ENCODE measurements around the gene SPATA31A3.
"Not testable (repeated sequence)": the region's sequence is repeated elsewhere in the genome, so short reads cannot be mapped to it uniquely, and the experiment has no call there.

- TF ChIP-seq TAF1, POLR2AphosphoS5, POLR2A, SPI1, POU2F2 (IDR thresholded peaks at IDR 0.05; ENCODE audit: low read depth, low read length): not testable (repeated sequence)
Observed at GRCh38 chr9:66938322-66938721, 54.0 kb downstream of the SPATA31A3 start.

All from GM12891 (cell line).